ENCODE results near the gene FAM149A.

DNA sequence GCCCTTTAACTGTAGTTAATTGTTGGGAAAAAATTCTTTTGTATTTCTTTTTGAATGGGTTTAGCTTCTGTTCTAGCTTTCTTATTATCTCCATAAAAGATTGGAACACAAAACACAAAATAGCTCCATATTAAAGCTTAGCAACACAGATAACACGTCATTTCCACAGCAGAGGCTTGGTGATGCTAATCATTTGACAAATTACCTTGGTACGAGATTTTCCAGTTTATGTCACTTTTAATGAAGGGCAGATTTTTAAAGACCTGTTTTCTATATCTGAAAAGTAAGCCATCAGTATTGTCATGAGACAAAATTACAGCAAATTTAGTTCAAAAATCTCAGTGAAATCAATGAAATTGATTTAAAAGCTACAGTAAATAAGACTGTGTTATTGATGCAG lies 27.4 kb downstream of the FAM149A start:
- TF ChIP-seq EZH2 (IDR thresholded peaks at IDR 0.05; ENCODE audit: borderline replicate concordance) = no peak
- TF ChIP-seq, protein P1, sequence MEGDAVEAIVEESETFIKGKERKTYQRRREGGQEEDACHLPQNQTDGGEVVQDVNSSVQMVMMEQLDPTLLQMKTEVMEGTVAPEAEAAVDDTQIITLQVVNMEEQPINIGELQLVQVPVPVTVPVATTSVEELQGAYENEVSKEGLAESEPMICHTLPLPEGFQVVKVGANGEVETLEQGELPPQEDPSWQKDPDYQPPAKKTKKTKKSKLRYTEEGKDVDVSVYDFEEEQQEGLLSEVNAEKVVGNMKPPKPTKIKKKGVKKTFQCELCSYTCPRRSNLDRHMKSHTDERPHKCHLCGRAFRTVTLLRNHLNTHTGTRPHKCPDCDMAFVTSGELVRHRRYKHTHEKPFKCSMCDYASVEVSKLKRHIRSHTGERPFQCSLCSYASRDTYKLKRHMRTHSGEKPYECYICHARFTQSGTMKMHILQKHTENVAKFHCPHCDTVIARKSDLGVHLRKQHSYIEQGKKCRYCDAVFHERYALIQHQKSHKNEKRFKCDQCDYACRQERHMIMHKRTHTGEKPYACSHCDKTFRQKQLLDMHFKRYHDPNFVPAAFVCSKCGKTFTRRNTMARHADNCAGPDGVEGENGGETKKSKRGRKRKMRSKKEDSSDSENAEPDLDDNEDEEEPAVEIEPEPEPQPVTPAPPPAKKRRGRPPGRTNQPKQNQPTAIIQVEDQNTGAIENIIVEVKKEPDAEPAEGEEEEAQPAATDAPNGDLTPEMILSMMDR (IDR thresholded peaks at IDR 0.05; ENCODE audit: poor library complexity) = no peak

All from hepatocyte (in vitro differentiated cells).